ENCODE results near the gene ZMYM2. TPM values are rescaled to one million over a fixed set of nuclear protein-coding genes. Genes with fewer than 3 reads are reported as not detected.

ZMYM2 gene
- total RNA-seq, 4 donors from 2014 or later: 44.5 to 217 (median 57.0) TPM

- 50% methylated on average over 1 of the region's 1 CpG for WGBS
- H3K4me3 ChIP-seq: no peak overlapping the region
- no peaks in the 10 kb centered on the region for H3K4me1 ChIP-seq
- no peaks in the 10 kb centered on the region for H3K9me3 ChIP-seq
- DNase-seq (ENCODE audit: low spot score in 2 of 2): no peak
- TF ChIP-seq CTCF (IDR thresholded peaks at IDR 0.05) (no peak), EP300 (IDR thresholded peaks at IDR 0.05) (no peak), POLR2A (IDR thresholded peaks at IDR 0.05) (no peak), POLR2AphosphoS5 (IDR thresholded peaks at IDR 0.05) (no peak)
- no peak overlapping the region for H3K27ac ChIP-seq
- H3K36me3 ChIP-seq: peaks cover 11% of the 10 kb centered on the region
- H3K27me3 ChIP-seq: peaks cover 3% of the 10 kb centered on the region
Measured at GRCh38 chr13:20090349-20090748, 131.8 kb downstream of the ZMYM2 start.

GRCh38 chr13:20093951-20094350 is 135.4 kb downstream of the ZMYM2 start:
- Histone ChIP-seq H3K4me1 (no peaks in the 10 kb centered on the region), H3K27ac (no peak overlapping the region), H3K9me3 (no peaks in the 10 kb centered on the region), H3K36me3 (no peaks in the 10 kb centered on the region), H3K4me3 (no peak overlapping the region), H3K27me3 (peaks cover 21% of the 10 kb centered on the region)
- 55% methylated on average over 6 of the region's 6 CpGs for WGBS
- TF ChIP-seq POLR2A (IDR thresholded peaks at IDR 0.05) (no peak), CTCF (IDR thresholded peaks at IDR 0.05) (no peak), EP300 (IDR thresholded peaks at IDR 0.05) (no peak), POLR2AphosphoS5 (IDR thresholded peaks at IDR 0.05) (no peak)
- no peak for DNase-seq (ENCODE audit: low spot score in 2 of 2)

GRCh38 chr13:20099319-20099718 is 140.8 kb downstream of the ZMYM2 start:
- 58% methylated on average over 9 of the region's 9 CpGs for WGBS
- Histone ChIP-seq H3K27me3 (peaks cover 28% of the 10 kb centered on the region), H3K36me3 (no peaks in the 10 kb centered on the region), H3K9me3 (no peaks in the 10 kb centered on the region), H3K27ac (no peak overlapping the region), H3K4me3 (no peak overlapping the region), H3K4me1 (peaks cover 10% of the 10 kb centered on the region)
- DNase-seq (ENCODE audit: low spot score in 2 of 2): no peak
- TF ChIP-seq EP300 (IDR thresholded peaks at IDR 0.05) (no peak), POLR2AphosphoS5 (IDR thresholded peaks at IDR 0.05) (no peak), CTCF (IDR thresholded peaks at IDR 0.05) (no peak), POLR2A (IDR thresholded peaks at IDR 0.05) (no peak)

GRCh38 chr13:20101467-20102316 is 143.2 kb downstream of the ZMYM2 start:
- no peak for TF ChIP-seq POLR2A (IDR thresholded peaks at IDR 0.05)
- no peak for TF ChIP-seq EP300 (IDR thresholded peaks at IDR 0.05)
- no peak for TF ChIP-seq POLR2AphosphoS5 (IDR thresholded peaks at IDR 0.05)
- no peak for TF ChIP-seq CTCF (IDR thresholded peaks at IDR 0.05)
- no peaks in the 10 kb centered on the region for H3K36me3 ChIP-seq
- peaks cover 19% of the 10 kb centered on the region for H3K27me3 ChIP-seq
- DNase-seq (ENCODE audit: low spot score in 2 of 2): no peak
- no peaks in the 10 kb centered on the region for H3K9me3 ChIP-seq
- H3K4me1 ChIP-seq: peaks cover 10% of the 10 kb centered on the region
- H3K4me3 ChIP-seq: no peak overlapping the region
- 57% methylated on average over 8 of the region's 8 CpGs for WGBS
- H3K27ac ChIP-seq: no peak overlapping the region

GRCh38 chr13:20102525-20103180 is 144.1 kb downstream of the ZMYM2 start:
- H3K4me1 ChIP-seq: peaks cover 10% of the 10 kb centered on the region
- no peak for DNase-seq (ENCODE audit: low spot score in 2 of 2)
- TF ChIP-seq POLR2AphosphoS5 (IDR thresholded peaks at IDR 0.05) (no peak), POLR2A (IDR thresholded peaks at IDR 0.05) (no peak), EP300 (IDR thresholded peaks at IDR 0.05) (no peak), CTCF (IDR thresholded peaks at IDR 0.05) (no peak)
- H3K4me3 ChIP-seq: no peak overlapping the region
- H3K27ac ChIP-seq: no peak overlapping the region
- H3K36me3 ChIP-seq: no peaks in the 10 kb centered on the region
- 12% methylated on average over 9 of the region's 9 CpGs for WGBS
- H3K9me3 ChIP-seq: no peaks in the 10 kb centered on the region
- peaks cover 12% of the 10 kb centered on the region for H3K27me3 ChIP-seq

Measured in suprapubic skin (tissue), 4 donors.